Stimulated activated CD4-positive, alpha-beta T cell treated with anti-CD3 and anti-CD28 coated beads, TNF-alpha, amount 100 ng/mL, for 1 hour (primary cell): ENCODE measurements around the gene PAQR3.

Experiments used
- DNase-seq, 3 donors: peaks; one replicate each; pipeline ENCODE4 v3.0.0-alpha.2; 2020; ENCODE audit warnings: low read depth in 3 of 3, low spot score in 1 of 3

The PAQR3 gene, protein sequence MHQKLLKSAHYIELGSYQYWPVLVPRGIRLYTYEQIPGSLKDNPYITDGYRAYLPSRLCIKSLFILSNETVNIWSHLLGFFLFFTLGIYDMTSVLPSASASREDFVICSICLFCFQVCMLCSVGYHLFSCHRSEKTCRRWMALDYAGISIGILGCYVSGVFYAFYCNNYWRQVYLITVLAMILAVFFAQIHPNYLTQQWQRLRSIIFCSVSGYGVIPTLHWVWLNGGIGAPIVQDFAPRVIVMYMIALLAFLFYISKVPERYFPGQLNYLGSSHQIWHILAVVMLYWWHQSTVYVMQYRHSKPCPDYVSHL

DNA sequence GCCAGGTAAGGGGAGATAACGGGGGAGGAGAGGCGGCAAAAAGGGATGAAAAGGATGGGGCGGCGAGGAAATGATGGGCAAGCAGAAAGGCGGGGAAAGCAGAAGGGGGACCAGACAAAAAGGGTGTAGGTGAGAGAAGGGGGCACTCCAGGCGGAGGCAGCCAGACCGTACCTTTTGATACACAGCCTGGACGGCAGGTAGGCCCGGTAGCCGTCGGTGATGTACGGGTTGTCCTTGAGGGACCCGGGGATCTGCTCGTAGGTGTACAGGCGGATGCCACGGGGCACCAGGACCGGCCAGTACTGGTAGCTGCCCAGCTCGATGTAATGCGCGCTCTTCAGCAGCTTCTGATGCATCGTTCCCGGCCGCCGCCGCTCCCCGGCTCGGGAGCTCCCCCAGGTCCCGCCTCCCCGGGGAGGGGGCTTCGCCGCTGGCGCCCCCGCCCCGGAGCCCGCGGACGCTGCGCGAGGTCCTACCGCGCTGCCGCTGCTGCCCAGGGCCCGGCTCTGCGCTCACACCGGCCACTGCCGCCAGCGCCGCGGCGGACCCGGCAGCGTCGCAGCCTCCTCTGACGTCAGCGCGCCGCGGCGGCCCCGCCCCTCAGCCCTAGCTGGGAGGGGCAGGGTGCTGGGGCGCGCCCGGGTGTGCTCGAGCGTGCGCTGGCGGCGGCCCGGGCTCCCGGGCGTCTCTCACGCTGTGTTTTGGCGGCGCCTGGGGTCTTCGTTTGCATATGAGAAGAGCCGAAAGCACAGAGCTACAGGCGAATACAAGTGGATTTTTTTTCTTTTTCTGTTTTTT, at the start of gene PAQR3:
TSS of gene PAQR3 (minus strand) at position 571 of the 799 bp plus-strand sequence. CDS start at position 357, 214 bp downstream.
- peak; percentile 42 to 84 (median 66) for DNase-seq

DNA sequence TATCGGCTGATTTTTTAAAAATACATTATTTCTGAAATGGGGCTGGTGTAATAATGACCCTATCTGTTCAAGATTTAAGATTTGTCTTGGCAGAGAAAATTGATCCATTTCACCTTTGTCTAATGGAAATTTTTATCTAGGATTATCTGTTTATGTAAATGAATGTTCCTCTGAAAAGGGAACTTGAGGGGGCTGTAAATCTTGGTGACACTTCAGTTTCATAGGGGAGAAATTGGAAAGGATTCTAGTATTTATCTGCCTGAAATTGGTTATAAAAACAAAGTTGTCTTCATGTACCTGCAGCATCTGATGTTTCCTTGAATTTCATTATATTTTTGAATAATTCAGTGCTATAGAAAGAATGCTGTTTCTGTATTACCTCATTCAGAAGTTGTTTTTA, 48.4 kb upstream of the PAQR3 start:
- DNase-seq, result no peak

DNA sequence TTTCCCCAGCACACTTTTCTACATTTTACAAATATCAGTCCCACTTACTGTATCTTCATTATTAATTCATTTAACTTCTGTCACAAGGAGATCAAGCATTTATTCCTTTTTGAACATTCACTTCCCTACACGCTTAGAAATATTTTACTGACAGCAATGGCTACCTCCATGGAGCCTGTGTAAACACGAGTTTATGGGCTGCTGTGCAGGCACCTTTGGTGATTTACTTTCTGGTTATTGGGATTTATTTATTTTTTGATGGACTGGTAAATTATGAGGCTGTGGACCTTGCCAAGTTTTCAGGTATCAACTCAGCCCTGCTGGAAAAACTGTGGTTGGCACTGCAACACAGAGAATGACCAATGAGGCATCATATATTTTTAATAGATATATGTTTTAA, 45.4 kb upstream of the PAQR3 start:
- DNase-seq, result no peak

DNA sequence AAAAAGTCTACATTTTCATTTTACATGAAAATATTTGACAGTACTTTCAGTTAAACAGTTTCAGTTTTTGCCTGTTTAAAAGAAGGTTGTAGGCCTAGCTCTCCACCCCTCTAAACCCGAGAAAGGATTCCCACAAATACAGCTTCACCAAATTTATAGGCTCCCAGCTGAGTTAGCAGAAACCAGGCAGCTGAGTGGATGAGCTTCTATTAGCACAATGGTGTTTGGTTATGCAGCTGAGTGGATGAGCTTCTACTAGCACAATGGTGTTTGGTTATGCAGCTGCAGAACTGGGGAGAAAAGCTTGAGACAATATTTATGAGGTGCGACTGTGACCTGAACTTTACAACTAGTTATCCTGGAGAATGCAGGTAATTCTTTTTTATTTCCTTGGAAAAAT, 36.6 kb upstream of the PAQR3 start:
- DNase-seq, result no peak

GRCh38 chr4:78971776-78972175, 32.5 kb upstream of the PAQR3 start:
- DNase-seq, result no peak

GRCh38 chr4:78971326-78971725, 32.1 kb upstream of the PAQR3 start:
- DNase-seq, result no peak

DNA sequence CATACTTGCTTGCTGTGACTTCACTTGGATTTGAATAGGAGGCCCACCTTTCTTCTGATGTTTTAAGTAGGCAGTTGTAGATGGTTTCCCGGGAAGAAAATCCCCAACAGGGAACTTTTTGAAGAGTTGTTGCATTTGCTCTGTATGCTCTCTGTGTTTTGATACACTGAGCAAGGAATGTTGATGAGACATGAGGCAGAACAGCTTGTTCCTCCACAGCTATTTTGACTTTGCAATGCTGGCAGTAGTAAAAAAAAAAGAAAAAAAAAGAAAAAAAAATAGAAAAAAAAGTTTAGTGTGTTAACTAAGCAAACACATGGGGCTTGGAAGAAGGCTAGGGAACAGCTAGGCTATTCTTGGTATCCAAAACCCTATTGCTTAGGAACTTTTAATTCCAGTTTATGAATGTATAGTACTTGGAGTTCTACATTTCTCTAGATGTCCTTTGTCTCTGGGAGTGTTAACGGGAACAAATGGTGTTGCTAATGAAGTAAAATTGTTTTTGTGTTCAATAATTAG, 23.4 kb upstream of the PAQR3 start:
- no peak for DNase-seq

DNA sequence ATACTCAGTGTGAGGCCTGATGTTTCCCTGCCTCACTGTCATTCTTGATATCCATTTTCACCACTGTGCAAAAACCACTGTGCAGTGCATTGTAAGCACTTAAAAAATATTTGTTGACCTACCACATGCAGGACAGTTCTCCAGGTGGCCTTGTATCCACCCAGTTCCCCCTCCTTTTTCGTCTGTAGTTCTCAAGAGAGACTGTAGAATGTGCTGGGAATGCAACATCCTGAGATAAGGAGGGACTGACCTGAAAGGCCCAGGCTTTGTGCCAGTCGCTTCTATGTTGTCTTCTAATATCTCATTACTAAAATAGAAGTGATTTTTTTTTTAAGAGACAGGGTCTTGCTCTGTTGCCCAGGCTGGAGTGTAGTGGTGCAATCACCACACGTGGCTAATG, 21.7 kb upstream of the PAQR3 start:
- DNase-seq, result no peak

- no peak for DNase-seq
These were observed 17.7 kb upstream of the PAQR3 start for GRCh38 chr4:78956975-78957374.

DNA sequence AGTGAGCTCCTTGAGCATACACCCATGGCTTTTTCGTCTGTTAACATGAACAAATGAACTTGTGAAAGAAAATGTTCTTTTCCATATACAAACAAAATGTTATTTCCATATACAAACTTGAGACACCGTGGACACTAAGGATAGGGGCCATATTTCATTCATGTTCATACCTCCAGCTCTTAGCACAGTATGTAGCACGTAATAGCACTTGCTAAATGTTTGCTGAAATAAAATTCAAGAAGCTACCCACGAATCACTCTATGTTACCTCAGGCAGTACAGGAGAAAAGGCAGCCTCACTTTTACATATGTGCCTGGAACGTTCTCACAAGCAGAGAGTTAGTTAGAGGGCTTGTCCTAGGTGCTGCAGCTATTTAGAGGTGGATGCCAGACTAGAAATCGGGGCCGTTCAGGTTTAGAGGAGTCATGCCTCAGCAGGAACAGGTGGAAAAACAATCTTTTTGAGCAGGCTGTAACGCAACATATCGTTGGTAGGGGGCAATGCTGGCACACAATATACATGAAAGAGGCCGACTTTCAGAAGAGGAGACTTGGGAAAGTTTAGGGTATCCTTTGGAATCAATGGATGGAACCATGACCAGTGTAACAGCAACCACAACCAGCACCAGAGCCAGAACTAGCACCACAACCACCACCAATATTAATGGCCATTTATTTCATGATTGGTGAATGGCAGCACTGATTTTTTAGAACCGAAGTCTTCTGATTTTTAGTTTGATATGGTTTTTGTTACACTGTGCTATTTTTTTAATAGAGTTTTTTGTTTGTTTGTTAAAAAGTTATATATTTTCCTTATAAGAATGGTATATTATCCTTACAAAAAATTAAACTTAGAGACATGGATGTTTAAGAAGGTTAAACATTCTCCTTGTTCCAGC, 14.8 kb upstream of the PAQR3 start:
- no peak for DNase-seq

DNA sequence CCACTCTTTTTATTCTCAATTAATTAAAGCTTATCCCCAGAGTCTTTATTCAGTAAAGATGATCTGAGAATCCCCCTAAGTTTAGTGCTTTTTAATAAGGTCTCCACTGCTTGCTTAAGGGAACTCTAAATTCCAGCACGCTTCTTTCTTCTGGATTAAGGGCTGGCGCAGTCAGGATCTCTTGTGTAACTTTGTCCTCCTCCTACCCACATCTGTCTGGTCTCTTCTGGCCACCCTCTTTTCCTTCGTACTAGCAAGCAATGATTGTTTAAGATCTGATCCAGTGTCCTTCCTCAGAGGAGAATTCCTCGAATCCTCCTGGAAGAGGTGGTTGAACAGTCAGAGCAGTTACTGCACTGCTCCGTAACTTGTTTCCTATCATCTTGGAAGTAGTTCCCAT, 14.0 kb upstream of the PAQR3 start:
- no peak for DNase-seq

DNA sequence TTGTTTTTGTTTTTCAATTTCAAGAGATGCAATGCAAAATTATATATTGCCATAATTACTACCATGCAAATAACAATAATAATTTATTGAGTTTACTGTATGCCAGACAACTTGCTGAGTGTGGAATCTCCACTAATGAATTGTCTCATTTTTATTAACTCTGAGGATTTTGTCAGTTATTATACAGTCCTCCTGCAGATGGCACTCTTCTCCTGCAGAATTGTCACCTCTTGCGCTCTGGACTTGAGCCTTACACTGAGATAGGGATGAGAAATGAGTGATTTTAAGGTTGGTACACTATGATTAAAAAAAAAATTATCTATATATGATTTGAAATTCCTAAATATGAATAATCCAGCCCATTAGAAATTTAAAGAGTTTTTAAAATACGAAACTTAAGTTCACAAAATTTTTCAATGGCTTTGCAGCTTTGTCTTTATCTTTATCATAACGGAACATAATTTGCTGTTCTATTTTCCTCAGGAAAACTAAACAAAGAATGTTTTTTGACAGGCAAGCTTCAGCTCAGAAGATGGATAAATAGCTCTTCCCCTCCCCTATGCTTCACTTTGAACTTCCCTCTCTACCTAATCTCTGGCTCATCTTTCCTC, 12.7 kb upstream of the PAQR3 start:
- DNase-seq, result no peak

DNA sequence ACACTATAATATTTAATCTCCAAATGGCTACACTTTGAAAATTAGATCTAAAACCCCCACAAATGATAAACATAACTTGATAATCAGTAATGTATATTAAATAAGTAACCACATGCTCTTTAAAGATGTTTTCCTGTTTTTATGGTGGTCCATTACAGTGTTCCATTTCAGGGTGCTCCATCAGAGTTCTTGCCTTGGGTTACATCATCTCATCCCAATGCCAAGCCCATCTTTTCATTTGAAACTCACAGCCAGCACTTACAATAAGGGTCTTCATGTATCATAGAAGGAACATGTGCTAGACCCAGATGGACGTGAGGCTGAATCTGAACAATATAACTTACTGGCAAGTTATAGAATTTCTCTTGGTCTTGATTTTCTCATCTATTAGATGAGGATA, 10.5 kb upstream of the PAQR3 start:
- no peak for DNase-seq

- no peak for DNase-seq
These were observed 6.5 kb upstream of the PAQR3 start for GRCh38 chr4:78945651-78946179.

DNA sequence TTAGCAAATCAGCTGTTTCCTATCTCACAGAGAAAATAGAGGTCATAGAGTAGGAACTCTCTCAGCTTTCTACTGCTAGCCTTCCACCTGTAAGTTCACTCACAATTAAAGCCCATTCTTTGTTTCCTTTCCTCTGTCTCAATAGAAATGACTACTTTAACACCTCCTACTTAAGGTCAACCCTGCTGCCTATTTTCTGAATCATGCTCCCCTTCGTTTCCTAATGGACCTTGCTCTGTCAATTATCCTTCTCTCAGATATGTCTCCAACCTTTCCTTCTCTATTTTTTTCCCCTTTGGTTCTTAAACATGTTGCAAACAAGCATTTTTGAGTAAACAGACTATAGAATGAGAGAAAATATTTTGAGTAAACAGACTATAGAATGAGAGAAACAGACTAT, 5.1 kb upstream of the PAQR3 start:
- DNase-seq, result no peak

- no peak for DNase-seq
These were observed 1.5 kb upstream of the PAQR3 start for GRCh38 chr4:78940752-78941151.

GRCh38 chr4:78939667-78940008, 400 bp upstream of the PAQR3 start:
- DNase-seq, result no peak

DNA sequence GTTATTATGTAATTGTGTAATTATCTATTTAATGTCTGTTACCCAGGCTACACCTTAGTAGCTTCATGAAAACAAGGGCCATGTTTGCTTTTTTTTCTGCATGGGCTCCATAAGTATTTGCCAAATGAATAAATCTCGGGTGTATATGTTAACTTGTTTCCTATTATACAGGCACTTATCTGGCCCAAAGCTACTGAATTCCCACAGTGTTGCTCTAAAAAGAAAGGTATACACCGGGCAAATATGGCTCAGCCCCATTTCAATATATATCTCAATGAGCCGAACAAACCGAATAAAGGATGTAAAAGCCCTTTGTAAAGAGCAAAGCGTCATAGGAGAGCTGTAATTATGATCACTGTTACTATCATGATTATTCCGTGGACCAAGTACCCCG, 767 bp downstream of the PAQR3 start:
- no peak for DNase-seq

DNA sequence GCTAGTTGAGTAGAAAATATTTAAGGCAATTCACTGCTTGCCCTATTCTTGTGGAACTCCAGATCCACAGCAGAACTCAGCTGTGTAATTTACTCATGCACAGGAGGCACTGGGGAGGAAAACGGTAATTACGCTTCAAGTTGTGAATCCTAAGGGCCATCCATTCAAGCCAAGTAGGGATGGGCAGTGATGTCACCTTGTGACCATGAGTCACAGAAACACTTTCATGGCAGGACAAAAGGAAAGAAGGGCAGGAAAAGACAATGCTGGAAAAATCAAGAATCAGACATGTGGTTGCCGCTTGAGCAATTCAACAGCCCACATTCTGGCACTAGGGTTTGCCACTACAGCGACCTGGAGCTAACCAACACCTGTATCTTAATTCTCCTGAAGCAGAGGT, 1.4 kb downstream of the PAQR3 start:
- DNase-seq, result no peak

- no peak for DNase-seq
These were observed 2.2 kb downstream of the PAQR3 start for GRCh38 chr4:78936989-78937388.
